ENCODE data around the gene CD5L. TPM values are rescaled to one million over a fixed set of nuclear protein-coding genes. Genes with fewer than 3 reads are reported as not detected.

CD5L gene
- total and polyA plus RNA-seq, 2 experiments from 2014 or later = not detected

DNA sequence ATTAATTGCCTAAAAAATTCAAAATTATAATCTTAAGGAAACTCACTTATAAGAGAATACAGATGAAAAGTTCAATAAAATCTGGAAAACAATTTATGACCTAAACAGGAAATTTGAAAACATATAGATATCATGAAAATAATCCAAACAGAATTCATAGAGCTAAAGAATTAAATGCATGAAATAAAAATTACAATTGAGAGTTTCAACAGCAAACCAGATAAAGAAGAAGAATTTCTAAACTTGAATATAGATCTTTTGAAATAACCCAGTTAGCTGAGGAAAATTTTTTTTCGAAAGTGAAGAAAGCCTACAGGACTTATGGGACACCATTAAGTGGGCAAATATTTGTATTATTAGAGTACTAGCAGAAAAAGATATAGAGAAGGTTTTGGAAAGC is 28.3 kb downstream of the CD5L start:
- Histone ChIP-seq H3K36me3 (replicated peaks; ENCODE audit: insufficient read depth, low read depth) (no peaks in the 10 kb centered on the region), H3K79me2 (no peaks in the 10 kb centered on the region), H3K27me3 (no peaks in the 10 kb centered on the region), H4K20me1 (ENCODE audit: insufficient read depth, poor library complexity, severe bottlenecking) (no peaks in the 10 kb centered on the region), H3K4me2 (no peak overlapping the region), H3K9me2 (replicated peaks; ENCODE audit: insufficient read depth) (no peaks in the 10 kb centered on the region), H2AFZ (no peak overlapping the region), H3K4me1 (ENCODE audit: insufficient read depth) (no peaks in the 10 kb centered on the region), H3K27ac (no peak overlapping the region), H3K4me3 (no peak overlapping the region), H3K9me3 (ENCODE audit: low read depth) (peaks cover 13% of the 10 kb centered on the region)
- 86% methylated on average over 1 of the region's 1 CpG for WGBS (ENCODE audit: low lambda C conversion rate, missing lambda C conversion rate)
- no peak for DNase-seq (ENCODE audit: low spot score)
- TF ChIP-seq, protein P1, sequence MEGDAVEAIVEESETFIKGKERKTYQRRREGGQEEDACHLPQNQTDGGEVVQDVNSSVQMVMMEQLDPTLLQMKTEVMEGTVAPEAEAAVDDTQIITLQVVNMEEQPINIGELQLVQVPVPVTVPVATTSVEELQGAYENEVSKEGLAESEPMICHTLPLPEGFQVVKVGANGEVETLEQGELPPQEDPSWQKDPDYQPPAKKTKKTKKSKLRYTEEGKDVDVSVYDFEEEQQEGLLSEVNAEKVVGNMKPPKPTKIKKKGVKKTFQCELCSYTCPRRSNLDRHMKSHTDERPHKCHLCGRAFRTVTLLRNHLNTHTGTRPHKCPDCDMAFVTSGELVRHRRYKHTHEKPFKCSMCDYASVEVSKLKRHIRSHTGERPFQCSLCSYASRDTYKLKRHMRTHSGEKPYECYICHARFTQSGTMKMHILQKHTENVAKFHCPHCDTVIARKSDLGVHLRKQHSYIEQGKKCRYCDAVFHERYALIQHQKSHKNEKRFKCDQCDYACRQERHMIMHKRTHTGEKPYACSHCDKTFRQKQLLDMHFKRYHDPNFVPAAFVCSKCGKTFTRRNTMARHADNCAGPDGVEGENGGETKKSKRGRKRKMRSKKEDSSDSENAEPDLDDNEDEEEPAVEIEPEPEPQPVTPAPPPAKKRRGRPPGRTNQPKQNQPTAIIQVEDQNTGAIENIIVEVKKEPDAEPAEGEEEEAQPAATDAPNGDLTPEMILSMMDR (IDR thresholded peaks at IDR 0.05; ENCODE audit: poor library complexity) = no peak
- TF ChIP-seq EZH2 (IDR thresholded peaks at IDR 0.05; ENCODE audit: borderline replicate concordance) (no peak), EZH2phosphoT487 (IDR thresholded peaks at IDR 0.05; ENCODE audit: low read depth, severe bottlenecking, unreplicated experiment) (no peak)

DNA sequence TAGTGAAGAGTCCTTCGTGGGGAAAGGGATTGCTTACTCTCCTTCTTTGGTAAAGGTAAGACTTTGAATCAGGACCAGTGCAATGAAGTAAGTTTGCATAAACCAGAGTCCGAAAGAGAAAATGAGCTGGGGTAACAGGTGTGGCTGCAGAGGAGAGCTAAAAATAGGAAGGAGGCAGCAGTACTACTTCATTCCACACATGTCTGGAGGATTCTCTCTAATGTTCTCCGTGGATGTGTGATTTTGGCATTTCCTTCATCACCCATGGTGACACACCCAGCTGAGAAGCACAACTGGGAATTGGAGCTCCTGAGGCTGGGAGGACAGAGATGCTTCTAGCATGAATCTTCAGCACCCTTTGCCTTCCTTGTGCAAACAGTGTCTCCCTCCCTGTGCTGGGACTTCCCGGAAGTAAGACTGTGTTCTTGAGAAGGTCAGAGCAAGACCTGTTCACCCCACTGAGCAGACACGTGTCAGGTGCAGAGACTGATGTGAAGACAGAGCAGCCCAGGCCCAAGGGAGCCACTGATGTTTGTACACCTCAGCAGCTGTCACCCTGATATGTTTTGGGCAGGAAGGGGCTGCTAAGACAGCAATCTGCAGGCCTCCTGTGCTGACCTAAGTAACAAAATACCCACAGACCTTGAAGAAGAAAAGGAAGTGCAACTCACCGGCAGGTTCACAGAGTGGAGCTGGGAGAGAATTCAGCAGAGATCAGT is 35.0 kb downstream of the CD5L start:
- Histone ChIP-seq H3K79me2 (no peaks in the 10 kb centered on the region), H3K36me3 (replicated peaks; ENCODE audit: insufficient read depth, low read depth) (no peaks in the 10 kb centered on the region), H3K27ac (no peak overlapping the region), H3K9me2 (replicated peaks; ENCODE audit: insufficient read depth) (no peaks in the 10 kb centered on the region), H3K27me3 (no peaks in the 10 kb centered on the region), H3K9me3 (ENCODE audit: low read depth) (no peaks in the 10 kb centered on the region), H3K4me3 (no peak overlapping the region), H3K4me1 (ENCODE audit: insufficient read depth) (no peaks in the 10 kb centered on the region), H4K20me1 (ENCODE audit: insufficient read depth, poor library complexity, severe bottlenecking) (no peaks in the 10 kb centered on the region), H2AFZ (no peak overlapping the region), H3K4me2 (no peak overlapping the region)
- TF ChIP-seq EZH2 (IDR thresholded peaks at IDR 0.05; ENCODE audit: borderline replicate concordance) (no peak), EZH2phosphoT487 (IDR thresholded peaks at IDR 0.05; ENCODE audit: low read depth, severe bottlenecking, unreplicated experiment) (no peak)
- TF ChIP-seq, protein P1 (IDR thresholded peaks at IDR 0.05; ENCODE audit: poor library complexity) = no peak
- no peak for DNase-seq (ENCODE audit: low spot score)
- WGBS (ENCODE audit: low lambda C conversion rate, missing lambda C conversion rate) = 71% methylated on average over 6 of the region's 6 CpGs

DNA sequence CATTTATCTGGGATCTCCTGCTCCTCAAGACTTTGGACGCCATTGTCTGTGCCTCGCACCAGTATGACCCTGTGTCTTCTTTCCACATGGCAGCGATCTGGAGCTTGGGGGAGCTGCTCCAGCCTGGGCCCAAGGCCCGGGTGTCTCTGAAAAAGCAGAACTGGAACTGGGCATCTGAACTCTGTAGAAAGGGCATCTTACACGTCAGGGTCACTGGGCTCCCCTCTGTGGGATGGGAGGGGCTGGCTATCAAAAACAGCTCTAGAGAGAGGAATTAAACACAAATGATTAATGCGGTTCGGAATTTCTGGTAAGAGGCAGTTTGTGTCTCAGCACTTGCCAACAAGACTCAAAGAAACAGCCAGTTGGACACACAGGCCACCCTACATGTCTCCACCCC is 37.8 kb downstream of the CD5L start:
- H3K27me3 ChIP-seq = no peaks in the 10 kb centered on the region
- DNase-seq (ENCODE audit: low spot score) = no peak
- no peaks in the 10 kb centered on the region for H3K36me3 ChIP-seq (replicated peaks; ENCODE audit: insufficient read depth, low read depth)
- no peaks in the 10 kb centered on the region for H3K79me2 ChIP-seq
- H2AFZ ChIP-seq = no peak overlapping the region
- no peaks in the 10 kb centered on the region for H3K4me1 ChIP-seq (ENCODE audit: insufficient read depth)
- TF ChIP-seq EZH2 (IDR thresholded peaks at IDR 0.05; ENCODE audit: borderline replicate concordance) = no peak
- TF ChIP-seq EZH2phosphoT487 (IDR thresholded peaks at IDR 0.05; ENCODE audit: low read depth, severe bottlenecking, unreplicated experiment) = no peak
- TF ChIP-seq, protein P1 (IDR thresholded peaks at IDR 0.05; ENCODE audit: poor library complexity) = no peak
- no peaks in the 10 kb centered on the region for H4K20me1 ChIP-seq (ENCODE audit: insufficient read depth, poor library complexity, severe bottlenecking)
- H3K4me2 ChIP-seq = no peak overlapping the region
- no peak overlapping the region for H3K4me3 ChIP-seq
- no peaks in the 10 kb centered on the region for H3K9me3 ChIP-seq (ENCODE audit: low read depth)
- no peak overlapping the region for H3K27ac ChIP-seq
- no peaks in the 10 kb centered on the region for H3K9me2 ChIP-seq (replicated peaks; ENCODE audit: insufficient read depth)
- WGBS (ENCODE audit: low lambda C conversion rate, missing lambda C conversion rate) = 91% methylated on average over 7 of the region's 7 CpGs

Data from hepatocyte (in vitro differentiated cells).